IPS-NIHi7 (cell line): ENCODE results near the gene SP8.
A peak's percentile ranks its signal among the peaks of the same experiment; 100 is the strongest.

Source experiments
- DNase-seq: peaks from one replicate; pipeline ENCODE4 v3.0.0; 2012; ENCODE audit warnings: mixed read lengths; ENCODE audit errors: extremely low spot score

The SP8 gene

GRCh38 chr7:20754001-20754400, 32.7 kb downstream of the SP8 start:
- no peak for DNase-seq

GRCh38 chr7:20749906-20750305, 36.8 kb downstream of the SP8 start:
- no peak for DNase-seq

- no peak for DNase-seq
These were observed 37.8 kb downstream of the SP8 start for GRCh38 chr7:20748853-20749252.

- DNase-seq: no peak
These were observed 39.7 kb downstream of the SP8 start for GRCh38 chr7:20747001-20747400.

GRCh38 chr7:20745702-20746101, 41.0 kb downstream of the SP8 start:
- DNase-seq: peak; percentile 33

- no peak for DNase-seq
These were observed 41.7 kb downstream of the SP8 start for GRCh38 chr7:20744954-20745446.

GRCh38 chr7:20742913-20743312, 43.8 kb downstream of the SP8 start:
- DNase-seq: no peak

- no peak for DNase-seq
These were observed 44.9 kb downstream of the SP8 start for GRCh38 chr7:20741801-20742200.

- no peak for DNase-seq
These were observed 47.9 kb downstream of the SP8 start for GRCh38 chr7:20738518-20739481.

GRCh38 chr7:20737840-20738448, 48.7 kb downstream of the SP8 start:
- DNase-seq: no peak

- no peak for DNase-seq
These were observed 51.2 kb downstream of the SP8 start for GRCh38 chr7:20735346-20736065.
